Right lobe of liver (tissue), 6 donors: ENCODE data around the gene GABRB2. TPM values are rescaled to one million over a fixed set of nuclear protein-coding genes. Genes with fewer than 3 reads are reported as not detected.

Experiments used
- ATAC-seq, 4 donors: fragments of 200-7000 bp; cut with Tn5 transposase; one replicate each; pipeline ENCODE4 v1.9.1; 2020; ENCODE audit warnings: mild to moderate bottlenecking in 4 of 4, moderate library complexity in 4 of 4
- DNase-seq, 3 donors: peaks; one replicate each; pipeline ENCODE4 v3.0.0-alpha.2; 2020
- H3K27ac ChIP-seq, 3 donors: fragments of 200-600 bp; one replicate each; pipeline ENCODE4 v1.8.0; 2022
- H3K27me3 ChIP-seq, 2 donors: fragments of 200-600 bp; one replicate each; pipeline ENCODE4 v1.8.0; 2022
- H3K36me3 ChIP-seq, 4 donors: fragments of 200-600 bp; sonication (generic) in 1 of 4; one replicate each; pipeline versions ENCODE4 v1.5.1 to v1.8.0; 2017 to 2022; ENCODE audit warnings: control low read depth in 1 of 4
- H3K4me1 ChIP-seq, 4 donors: fragments of 200-600 bp; sonication (generic) in 1 of 4; one replicate each; pipeline versions ENCODE4 v1.5.1 to v1.8.0; 2017 to 2022; ENCODE audit warnings: control low read depth in 1 of 4
- H3K4me3 ChIP-seq, 3 donors: fragments of 200-600 bp; one replicate each; pipeline ENCODE4 v1.8.0; 2022
- H3K9me3 ChIP-seq, 4 donors: fragments of 200-600 bp; sonication (generic) in 1 of 4; one replicate each; pipeline versions ENCODE4 v1.5.1 to v1.8.0; 2017 to 2022; ENCODE audit warnings: control low read depth in 1 of 4
- CTCF ChIP-seq, 4 donors: fragments of 200-600 bp in 3 of 4; fragments of 450-650 bp in 1 of 4; IDR thresholded peaks; one replicate each; pipeline versions ENCODE4 v1.5.1 to v1.8.0; 2016 to 2022; ENCODE audit warnings: antibody characterized with exemption in 4 of 4, mild to moderate bottlenecking in 2 of 4
- POLR2A ChIP-seq: fragments of 450-650 bp; IDR thresholded peaks from one replicate; pipeline ENCODE4 v1.6.1; 2017; ENCODE audit warnings: antibody characterized with exemption, mild to moderate bottlenecking
- WGBS: methylation state at CpG from one replicate; pipeline ENCODE4 v1.1.6; 2018; ENCODE audit warnings: low coverage, low lambda C conversion rate; ENCODE audit not compliant: insufficient coverage; ENCODE audit errors: missing lambda C conversion rate; 5-methylcytosine and 5-hydroxymethylcytosine counted together
- intact Hi-C, 2 donors: fragments of 100-400 bp; cut with DNase I; formaldehyde crosslinking; loops; one replicate each; pipeline versions ENCODE4 v1.11.2 to v1.14.1; 2022
- total RNA-seq, 6 experiments: library from RNA; depleted of rRNA in 2 of 6; stranded (reverse); fragments of >200 nt in 2 of 6; fragmentation: NEBNext Ultra II Directional in 3 of 6; extraction: Animal tissue kit (Norgen Biotek cat#: 25700) in 3 of 6; gene quantifications; one replicate each; pipeline versions ENCODE4 v1.1.0 to v1.2.4, GENCODE V29; 2016 to 2023
- donor health status: DM: no; HTN: yes; CAD: no.
- donor health status: DM: no; HTN: no; CAD: no.
- donor health status: DM: no; HTN: no; CAD: no.
- donor health status: DM: no; HTN: yes; CAD: no.
- donor health status: DM: no; HTN: yes; CAD: no.

Gene GABRB2
- total RNA-seq, 6 experiments from 2014 or later, result not detected

DNA sequence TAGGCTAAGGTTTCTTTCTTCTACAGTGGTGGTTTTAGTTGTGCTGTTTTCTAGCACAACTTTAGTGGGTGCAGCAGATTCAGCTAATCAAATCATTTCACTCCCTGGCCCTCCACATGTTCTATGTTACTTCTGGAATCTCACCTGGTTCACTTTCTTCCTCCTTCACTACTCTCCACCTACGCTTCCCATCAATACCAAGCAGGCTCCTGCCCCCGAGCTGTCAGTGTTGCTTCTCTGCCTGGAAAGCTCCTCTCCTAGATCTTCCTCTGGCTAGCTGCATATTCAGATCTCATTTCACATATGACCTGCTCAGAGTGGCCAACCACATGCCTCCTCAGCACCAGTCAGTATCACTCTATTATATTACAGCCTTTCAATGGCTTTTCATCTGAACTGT, 19.6 kb upstream of the GABRB2 start:
- TF ChIP-seq CTCF (IDR thresholded peaks at IDR 0.05), result no peak
- TF ChIP-seq POLR2A, result no peak
- DNase-seq, result no peak
- no peaks in the 10 kb centered on the region for H3K4me1 ChIP-seq
- no peak for ATAC-seq
- H3K36me3 ChIP-seq, result no peaks in the 10 kb centered on the region
- no peak overlapping the region for H3K27ac ChIP-seq
- intact Hi-C loops, result no loop called here
- no peaks in the 10 kb centered on the region for H3K27me3 ChIP-seq
- 41% methylated on average over 2 of the region's 2 CpGs for WGBS
- no peaks in the 10 kb centered on the region for H3K9me3 ChIP-seq
- H3K4me3 ChIP-seq, result no peak overlapping the region

- Histone ChIP-seq H3K4me1 (no peaks in the 10 kb centered on the region), H3K9me3 (no peaks in the 10 kb centered on the region), H3K36me3 (no peaks in the 10 kb centered on the region), H3K27me3 (no peaks in the 10 kb centered on the region), H3K4me3 (no peak overlapping the region), H3K27ac (no peak overlapping the region)
- TF ChIP-seq POLR2A (no peak), CTCF (IDR thresholded peaks at IDR 0.05) (no peak)
- WGBS, result 26% methylated on average over 2 of the region's 2 CpGs
- intact Hi-C loops, result no loop called here
- ATAC-seq, result no peak
- DNase-seq, result no peak
Observed at GRCh38 chr5:161562446-161562845, 15.9 kb upstream of the GABRB2 start.

DNA sequence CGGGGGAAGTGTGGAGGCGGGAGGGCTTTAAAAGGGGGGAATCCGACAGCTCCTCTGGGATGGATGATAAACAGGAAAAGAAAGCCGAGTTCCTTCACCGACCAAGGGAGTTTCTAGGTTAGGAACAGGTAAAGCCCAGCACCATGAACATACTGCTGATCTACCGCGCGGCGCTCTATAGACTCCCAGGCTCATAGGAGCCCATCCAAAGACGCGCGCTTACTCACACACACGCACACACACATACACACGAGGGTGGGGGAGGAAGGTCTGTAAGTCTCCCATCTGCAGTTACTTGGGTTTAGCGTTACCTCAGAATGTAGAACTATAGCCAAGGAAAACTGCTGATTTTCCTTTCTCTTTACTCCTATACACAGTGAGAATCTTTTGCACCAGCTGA, 2.6 kb upstream of the GABRB2 start:
- Histone ChIP-seq H3K27me3 (peaks cover 0 to 26% of the 10 kb centered on the region in 2 donors), H3K36me3 (no peaks in the 10 kb centered on the region), H3K27ac (no peak overlapping the region), H3K4me1 (peaks cover 0 to 20% (median 0%) of the 10 kb centered on the region in 4 donors), H3K4me3 (no peak overlapping the region), H3K9me3 (no peaks in the 10 kb centered on the region)
- intact Hi-C loops, result no loop called here
- TF ChIP-seq POLR2A (no peak), CTCF (IDR thresholded peaks at IDR 0.05) (no peak)
- ATAC-seq, result peak in 1 of 4 donors; percentile 19
- 4% methylated on average over 8 of the region's 15 CpGs for WGBS
- DNase-seq, result no peak

DNA sequence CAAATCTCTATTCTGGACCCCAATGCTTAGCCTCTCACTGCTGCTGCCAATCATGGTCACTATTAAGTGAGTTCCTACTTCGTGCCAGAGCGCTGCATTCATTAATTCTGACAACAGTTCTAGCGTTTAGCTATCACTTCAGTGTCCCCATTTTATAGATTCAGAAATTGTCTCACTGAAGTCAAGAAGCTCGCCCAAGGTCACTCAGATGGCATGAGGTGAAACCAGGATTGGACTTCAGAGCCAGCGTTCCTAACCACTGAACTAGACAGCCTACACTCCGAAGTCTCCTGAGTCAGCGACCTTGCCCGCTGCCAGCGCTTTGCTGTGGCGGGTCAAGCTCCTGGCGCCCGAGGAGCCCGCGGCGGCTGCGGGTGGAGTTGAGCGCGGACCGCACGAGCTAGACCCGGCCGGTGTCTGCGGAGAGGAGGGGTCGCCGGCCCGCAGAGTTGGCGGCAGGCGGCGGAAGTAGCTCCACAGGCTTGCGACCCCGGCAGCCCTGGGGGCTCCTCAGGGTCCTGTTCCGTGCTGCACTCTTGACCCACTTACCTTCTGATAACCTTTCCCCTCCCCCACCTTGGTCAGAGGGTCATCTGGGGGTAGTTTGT, 2.1 kb upstream of the GABRB2 start:
- intact Hi-C loops, result no loop called here
- Histone ChIP-seq H3K27ac (no peak overlapping the region), H3K4me3 (no peak overlapping the region), H3K36me3 (no peaks in the 10 kb centered on the region), H3K9me3 (no peaks in the 10 kb centered on the region), H3K4me1 (peaks cover 0 to 20% (median 0%) of the 10 kb centered on the region in 4 donors), H3K27me3 (peaks cover 0 to 26% of the 10 kb centered on the region in 2 donors)
- WGBS, result under 1% methylated on average over 21 of the region's 32 CpGs
- no peak for DNase-seq
- ATAC-seq, result no peak
- TF ChIP-seq POLR2A (no peak), CTCF (IDR thresholded peaks at IDR 0.05) (no peak)
